Thoracic aorta (tissue), 2 donors: ENCODE measurements around the gene LIPA. TPM values are rescaled to one million over a fixed set of nuclear protein-coding genes. Genes with fewer than 3 reads are reported as not detected.

ENCODE experiments used
- ATAC-seq: fragments of 150-250 bp; one replicate; pipeline ENCODE4 v1.8.0; 2017; ENCODE audit warnings: low read depth; ENCODE audit not compliant: insufficient number of reproducible peaks, low FRiP score
- DNase-seq: peaks from one replicate; pipeline ENCODE4 v3.0.0-alpha.2; 2020; ENCODE audit warnings: low spot score
- H3K27ac ChIP-seq, 2 donors: fragments of 200-600 bp; sonication (generic); 1 replicate in 1 of 2; 2 replicates in 1 of 2; pipeline ENCODE4 v1.5.1; 2016; ENCODE audit warnings: mild to moderate bottlenecking in 2 of 2, moderate library complexity in 2 of 2
- H3K27me3 ChIP-seq: fragments of 200-600 bp; sonication (generic); replicated peaks from 2 replicates; pipeline ENCODE4 v1.6.0; 2016; ENCODE audit warnings: mild to moderate bottlenecking; ENCODE audit not compliant: insufficient read depth
- H3K36me3 ChIP-seq: fragments of 200-600 bp; sonication (generic); one replicate; pipeline ENCODE4 v1.5.1; 2016
- H3K4me1 ChIP-seq, 2 donors: fragments of 200-600 bp; sonication (generic); 1 replicate in 1 of 2; 2 replicates in 1 of 2; pipeline versions ENCODE4 v1.5.1 to v1.6.0; 2016; ENCODE audit warnings: low read depth in 2 of 2, mild to moderate bottlenecking in 1 of 2; ENCODE audit not compliant: control insufficient read depth in 1 of 2
- H3K4me3 ChIP-seq: fragments of 200-600 bp; sonication (generic); 2 replicates; pipeline ENCODE4 v1.5.1; 2016; ENCODE audit warnings: mild to moderate bottlenecking
- H3K9me3 ChIP-seq: fragments of 200-600 bp; sonication (generic); 2 replicates; pipeline ENCODE4 v1.5.1; 2016
- total RNA-seq, 2 donors: library from RNA; depleted of rRNA; stranded (reverse); fragments of >200 nt; gene quantifications; one replicate each; pipeline versions ENCODE4 v1.1.0 to v1.2.3, GENCODE V29; 2016
- TF ChIP-seq, protein P1 (sequence below): fragments of 200-600 bp; sonication (generic); IDR thresholded peaks from one replicate; pipeline ENCODE4 v1.5.1; 2019; ENCODE audit warnings: antibody characterized with exemption

LIPA gene
- total RNA-seq, 2 donors from 2014 or later = 39.7 to 44.2 TPM

- TF ChIP-seq, protein P1, sequence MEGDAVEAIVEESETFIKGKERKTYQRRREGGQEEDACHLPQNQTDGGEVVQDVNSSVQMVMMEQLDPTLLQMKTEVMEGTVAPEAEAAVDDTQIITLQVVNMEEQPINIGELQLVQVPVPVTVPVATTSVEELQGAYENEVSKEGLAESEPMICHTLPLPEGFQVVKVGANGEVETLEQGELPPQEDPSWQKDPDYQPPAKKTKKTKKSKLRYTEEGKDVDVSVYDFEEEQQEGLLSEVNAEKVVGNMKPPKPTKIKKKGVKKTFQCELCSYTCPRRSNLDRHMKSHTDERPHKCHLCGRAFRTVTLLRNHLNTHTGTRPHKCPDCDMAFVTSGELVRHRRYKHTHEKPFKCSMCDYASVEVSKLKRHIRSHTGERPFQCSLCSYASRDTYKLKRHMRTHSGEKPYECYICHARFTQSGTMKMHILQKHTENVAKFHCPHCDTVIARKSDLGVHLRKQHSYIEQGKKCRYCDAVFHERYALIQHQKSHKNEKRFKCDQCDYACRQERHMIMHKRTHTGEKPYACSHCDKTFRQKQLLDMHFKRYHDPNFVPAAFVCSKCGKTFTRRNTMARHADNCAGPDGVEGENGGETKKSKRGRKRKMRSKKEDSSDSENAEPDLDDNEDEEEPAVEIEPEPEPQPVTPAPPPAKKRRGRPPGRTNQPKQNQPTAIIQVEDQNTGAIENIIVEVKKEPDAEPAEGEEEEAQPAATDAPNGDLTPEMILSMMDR = no peak
- H3K36me3 ChIP-seq = no peaks in the 10 kb centered on the region
- no peak overlapping the region for H3K27ac ChIP-seq
- DNase-seq = no peak
- no peak overlapping the region for H3K4me3 ChIP-seq
- no peaks in the 10 kb centered on the region for H3K4me1 ChIP-seq
- H3K9me3 ChIP-seq = no peaks in the 10 kb centered on the region
- no peak for ATAC-seq
- no peaks in the 10 kb centered on the region for H3K27me3 ChIP-seq
Measured at GRCh38 chr10:89233033-89233432, 18.5 kb downstream of the LIPA start.

- Histone ChIP-seq H3K27me3 (no peaks in the 10 kb centered on the region), H3K36me3 (no peaks in the 10 kb centered on the region), H3K4me3 (no peak overlapping the region), H3K27ac (no peak overlapping the region), H3K4me1 (no peaks in the 10 kb centered on the region), H3K9me3 (no peaks in the 10 kb centered on the region)
- TF ChIP-seq, protein P1 = no peak
- ATAC-seq (no peak), DNase-seq (no peak)
Measured at GRCh38 chr10:89228962-89229361, 22.6 kb downstream of the LIPA start.

DNA sequence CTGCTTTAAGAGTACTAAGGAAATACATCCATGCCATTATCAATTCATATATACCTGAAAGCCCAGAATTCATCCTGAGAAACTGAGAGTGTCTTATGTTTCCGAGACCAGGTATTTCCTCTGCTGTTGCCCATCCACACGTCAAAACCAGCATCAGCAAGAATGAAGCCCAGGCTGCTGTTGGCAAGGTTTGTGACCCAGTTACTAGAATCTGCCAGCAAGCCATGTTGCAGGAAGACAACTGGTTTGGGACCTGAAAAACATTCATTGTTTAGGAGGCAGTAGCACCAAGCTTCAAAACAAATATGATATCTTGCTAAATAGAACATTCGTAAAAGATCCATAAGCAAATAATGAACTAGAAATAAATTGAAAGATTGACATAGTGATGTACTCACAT, 23.4 kb downstream of the LIPA start:
- ATAC-seq (no peak), DNase-seq (no peak)
- Histone ChIP-seq H3K4me3 (no peak overlapping the region), H3K9me3 (no peaks in the 10 kb centered on the region), H3K27ac (no peak overlapping the region), H3K36me3 (no peaks in the 10 kb centered on the region), H3K4me1 (no peaks in the 10 kb centered on the region), H3K27me3 (no peaks in the 10 kb centered on the region)
- TF ChIP-seq, protein P1 = no peak

DNA sequence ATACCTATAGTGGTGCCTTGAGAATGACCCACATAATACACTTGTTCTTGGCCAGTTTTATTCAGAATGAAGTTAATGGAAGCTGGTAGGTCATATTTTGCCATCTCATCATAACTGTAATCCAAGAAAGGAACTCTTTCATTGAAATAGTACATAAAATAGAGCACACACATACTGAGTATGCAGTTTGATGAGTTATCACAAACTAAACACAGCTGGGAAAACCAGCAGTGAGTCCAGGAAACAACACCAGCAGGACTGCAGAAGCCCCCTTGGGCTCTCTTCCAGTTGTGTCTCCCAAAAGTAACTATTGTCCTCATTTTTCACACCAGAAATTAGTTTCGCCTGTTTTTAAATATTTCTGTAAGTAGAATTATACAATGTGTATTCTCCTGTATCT, 24.7 kb downstream of the LIPA start:
- Histone ChIP-seq H3K36me3 (no peaks in the 10 kb centered on the region), H3K9me3 (no peaks in the 10 kb centered on the region), H3K27me3 (no peaks in the 10 kb centered on the region), H3K4me3 (no peak overlapping the region), H3K27ac (no peak overlapping the region), H3K4me1 (no peaks in the 10 kb centered on the region)
- DNase-seq (no peak), ATAC-seq (no peak)
- TF ChIP-seq, protein P1 = no peak

- DNase-seq (no peak), ATAC-seq (no peak)
- TF ChIP-seq, protein P1 = no peak
- Histone ChIP-seq H3K36me3 (peaks cover 3% of the 10 kb centered on the region), H3K27me3 (no peaks in the 10 kb centered on the region), H3K27ac (no peak overlapping the region), H3K4me1 (no peaks in the 10 kb centered on the region), H3K4me3 (no peak overlapping the region), H3K9me3 (no peaks in the 10 kb centered on the region)
Measured at GRCh38 chr10:89224739-89225443, 26.7 kb downstream of the LIPA start.
